Measurements from ENCODE around the gene TOGARAM2.

- TF ChIP-seq POLR2A (IDR thresholded peaks at IDR 0.05) (no peak), CTCF (IDR thresholded peaks at IDR 0.05 in 8 of 11, conservative IDR thresholded peaks at IDR 0.05 in 3 of 11) (no peak), POLR2AphosphoS5 (IDR thresholded peaks at IDR 0.05) (no peak)
Observed at GRCh38 chr2:28944535-28945248, 36.4 kb upstream of the TOGARAM2 start.
